H9 (cell line): ENCODE data around the gene NKAIN2. TPM values are rescaled to one million over a fixed set of nuclear protein-coding genes. Genes with fewer than 3 reads are reported as not detected.

Experiments
- DNase-seq: peaks from one replicate; pipeline ENCODE4 v3.0.0-alpha.2; 2017
- H2AFZ ChIP-seq: one replicate; pipeline ENCODE4 v1.6.1; 2013; ENCODE audit warnings: mild to moderate bottlenecking, low read length, control low read depth, moderate library complexity
- H2AK5ac ChIP-seq: 2 replicates; pipeline ENCODE4 v1.6.1; 2013; ENCODE audit warnings: low read length, control low read depth, mixed read lengths; ENCODE audit not compliant: insufficient read length
- H2BK120ac ChIP-seq: one replicate; pipeline ENCODE4 v1.6.1; 2013; ENCODE audit warnings: low read depth, mild to moderate bottlenecking, low read length, control low read depth, inconsistent platforms; ENCODE audit not compliant: poor library complexity, severe bottlenecking
- H2BK12ac ChIP-seq: 2 replicates; pipeline ENCODE4 v1.6.1; 2013; ENCODE audit warnings: low read length, control low read depth, mixed read lengths, low read depth; ENCODE audit not compliant: insufficient read length
- H2BK15ac ChIP-seq: 2 replicates; pipeline ENCODE4 v1.6.1; 2013; ENCODE audit warnings: low read depth, low read length, control low read depth
- H2BK20ac ChIP-seq: one replicate; pipeline ENCODE4 v1.6.1; 2013; ENCODE audit warnings: low read depth, mild to moderate bottlenecking, low read length, control low read depth, inconsistent platforms; ENCODE audit not compliant: poor library complexity, severe bottlenecking
- H2BK5ac ChIP-seq: 2 replicates; pipeline ENCODE4 v1.6.1; 2013; ENCODE audit warnings: low read length, control low read depth, mixed read lengths; ENCODE audit not compliant: insufficient read length
- H3K14ac ChIP-seq: 2 replicates; pipeline ENCODE4 v1.6.1; 2013; ENCODE audit warnings: low read length, control low read depth; ENCODE audit not compliant: insufficient read depth
- H3K18ac ChIP-seq: 2 replicates; pipeline ENCODE4 v1.6.1; 2013; ENCODE audit warnings: low read depth, mild to moderate bottlenecking, mixed read lengths, low read length, control low read depth; ENCODE audit not compliant: insufficient read length
- H3K23ac ChIP-seq: 2 replicates; pipeline ENCODE4 v1.6.1; 2013; ENCODE audit warnings: low read length, control low read depth, mixed read lengths, low read depth; ENCODE audit not compliant: insufficient read length
- H3K23me2 ChIP-seq: 2 replicates; pipeline ENCODE4 v1.6.1; 2013; ENCODE audit warnings: low read depth, mild to moderate bottlenecking, mixed read lengths, low read length, control low read depth; ENCODE audit not compliant: insufficient read length, poor library complexity, severe bottlenecking
- H3K27ac ChIP-seq: 2 replicates; pipeline ENCODE4 v1.5.1; 2013; ENCODE audit warnings: low read length, control low read depth, mixed read lengths, low read depth; ENCODE audit not compliant: insufficient read length
- H3K27me3 ChIP-seq: 2 replicates; pipeline ENCODE4 v1.6.1; 2013; ENCODE audit warnings: low read length, control low read depth, inconsistent platforms; ENCODE audit not compliant: insufficient read depth
- H3K4ac ChIP-seq: 2 replicates; pipeline ENCODE4 v1.6.1; 2013; ENCODE audit warnings: low read depth, mild to moderate bottlenecking, control low read depth, inconsistent platforms, low read length, moderate library complexity
- H3K4me1 ChIP-seq: 2 replicates; pipeline ENCODE4 v1.6.1; 2013; ENCODE audit warnings: low read length, control low read depth, inconsistent platforms; ENCODE audit not compliant: insufficient read depth
- H3K4me2 ChIP-seq: 2 replicates; pipeline ENCODE4 v1.6.1; 2013; ENCODE audit warnings: low read length, control low read depth, mixed read lengths; ENCODE audit not compliant: insufficient read length, insufficient read depth
- H3K56ac ChIP-seq: 2 replicates; pipeline ENCODE4 v1.6.1; 2013; ENCODE audit warnings: low read depth, mild to moderate bottlenecking, mixed read lengths, low read length, control low read depth; ENCODE audit not compliant: insufficient read length
- H3K79me1 ChIP-seq: 2 replicates; pipeline ENCODE4 v1.6.1; 2013; ENCODE audit warnings: low read depth, mild to moderate bottlenecking, moderate library complexity, low read length, control low read depth, inconsistent platforms; ENCODE audit not compliant: insufficient read depth, poor library complexity, severe bottlenecking
- H3K79me2 ChIP-seq: 2 replicates; pipeline ENCODE4 v1.6.1; 2013; ENCODE audit warnings: low read length, control low read depth, inconsistent platforms; ENCODE audit not compliant: insufficient read depth
- H3K9ac ChIP-seq: 2 replicates; pipeline ENCODE4 v1.6.1; 2013; ENCODE audit warnings: low read length, control low read depth, mixed read lengths; ENCODE audit not compliant: insufficient read length; ENCODE audit errors: extremely low read depth
- H3K9me3 ChIP-seq: one replicate; pipeline ENCODE4 v1.6.1; 2013; ENCODE audit warnings: low read depth, low read length, inconsistent platforms; ENCODE audit not compliant: control insufficient read depth
- H3T11ph ChIP-seq: one replicate; pipeline ENCODE4 v1.6.1; 2013; ENCODE audit warnings: mild to moderate bottlenecking, low read length, control low read depth, inconsistent platforms
- H4K20me1 ChIP-seq: one replicate; pipeline ENCODE4 v1.6.1; 2013; ENCODE audit not compliant: control insufficient read depth, insufficient read length, insufficient read depth
- H4K5ac ChIP-seq: 2 replicates; pipeline ENCODE4 v1.6.1; 2013; ENCODE audit warnings: low read depth, mild to moderate bottlenecking, mixed read lengths, low read length, control low read depth; ENCODE audit not compliant: insufficient read length
- H4K8ac ChIP-seq: replicated peaks from 2 replicates; pipeline ENCODE4 v1.6.1; 2013; ENCODE audit warnings: low read length, control low read depth, mixed read lengths, low read depth; ENCODE audit not compliant: insufficient read length
- H4K91ac ChIP-seq: 2 replicates; pipeline ENCODE4 v1.6.1; 2013; ENCODE audit warnings: low read depth, mild to moderate bottlenecking, moderate library complexity, mixed read lengths, low read length, control low read depth; ENCODE audit not compliant: insufficient read length
- H3K27ac Mint-ChIP-seq, 3 experiments: 2 replicates in 2 of 3; 3 replicates in 1 of 3; pipeline ENCODE4 v1.8.0; 2020 to 2021; ENCODE audit warnings: mixed read lengths in 3 of 3, mild to moderate bottlenecking in 1 of 3, moderate library complexity in 1 of 3
- H3K27me3 Mint-ChIP-seq: 2 replicates; pipeline ENCODE4 v1.8.0; 2021; ENCODE audit warnings: low read depth, mild to moderate bottlenecking, moderate library complexity, mixed read lengths
- H3K36me3 Mint-ChIP-seq, 3 experiments: 2 replicates in 2 of 3; 3 replicates in 1 of 3; pipeline ENCODE4 v1.8.0; 2020 to 2021; ENCODE audit warnings: low read depth in 3 of 3, mixed read lengths in 3 of 3; ENCODE audit not compliant: insufficient read depth in 1 of 3
- H3K4me1 Mint-ChIP-seq, 2 experiments: 2 replicates each; pipeline ENCODE4 v1.8.0; 2020; ENCODE audit warnings: mixed read lengths in 2 of 2
- H3K4me3 Mint-ChIP-seq, 2 experiments: 2 replicates in 1 of 2; 3 replicates in 1 of 2; pipeline ENCODE4 v1.8.0; 2020 to 2021; ENCODE audit warnings: mild to moderate bottlenecking in 2 of 2, mixed read lengths in 2 of 2, moderate library complexity in 1 of 2
- H3K9me3 Mint-ChIP-seq, 2 experiments: 2 replicates in 1 of 2; 3 replicates in 1 of 2; pipeline ENCODE4 v1.8.0; 2020; ENCODE audit warnings: mild to moderate bottlenecking in 2 of 2, mixed read lengths in 2 of 2, moderate library complexity in 1 of 2
- CTCF ChIP-seq: fragments of 200-600 bp; sonication (generic); conservative IDR thresholded peaks from 3 replicates; pipeline ENCODE4 v1.8.0; 2021; ENCODE audit warnings: antibody characterized with exemption, mild to moderate bottlenecking
- WGBS: extraction: QIAGEN DNeasy Blood & Tissue Kit; methylation state at CpG from one replicate; pipeline ENCODE4 v1.1.7; 2013; ENCODE audit warnings: missing lambda C conversion rate, low lambda C conversion rate, mixed read lengths; ENCODE audit not compliant: insufficient read length; ENCODE audit errors: extremely low coverage; 5-methylcytosine and 5-hydroxymethylcytosine counted together
- total RNA-seq: library from RNA; stranded (reverse); gene quantifications from 2 replicates; pipeline ENCODE4 v1.2.1, GENCODE V29; 2021

Gene NKAIN2
- total RNA-seq, 1 experiment from 2014 or later, result 0.17 TPM

- Mint-ChIP-seq H3K27me3 (no peaks in the 10 kb centered on the region), H3K9me3 (no peaks in the 10 kb centered on the region), H3K4me1 (peaks cover 6 to 12% of the 10 kb centered on the region in 2 experiments), H3K36me3 (no peaks in the 10 kb centered on the region), H3K27ac (no peak overlapping the region), H3K4me3 (no peak overlapping the region)
- H3K27ac ChIP-seq, result no peak overlapping the region
- H2BK12ac ChIP-seq, result no peak overlapping the region
- no peak overlapping the region for H3K23ac ChIP-seq
- H2AFZ ChIP-seq, result no peak overlapping the region
- H3K27me3 ChIP-seq, result no peaks in the 10 kb centered on the region
- H3K23me2 ChIP-seq, result no peaks in the 10 kb centered on the region
- H3K9me3 ChIP-seq, result no peaks in the 10 kb centered on the region
- H3K4me2 ChIP-seq, result no peak overlapping the region
- H3K79me2 ChIP-seq, result no peaks in the 10 kb centered on the region
- H3K14ac ChIP-seq, result no peak overlapping the region
- no peak overlapping the region for H3K18ac ChIP-seq
- WGBS, result no CpG with 5 or more reads among the region's 1 CpG
- no peak overlapping the region for H4K91ac ChIP-seq
- H2BK120ac ChIP-seq, result no peak overlapping the region
- H2BK20ac ChIP-seq, result no peak overlapping the region
- no peak overlapping the region for H4K5ac ChIP-seq
- H3T11ph ChIP-seq, result no peak overlapping the region
- H2AK5ac ChIP-seq, result no peak overlapping the region
- no peaks in the 10 kb centered on the region for H3K79me1 ChIP-seq
- TF ChIP-seq CTCF, result no peak
- H3K4me1 ChIP-seq, result no peaks in the 10 kb centered on the region
- no peak overlapping the region for H3K56ac ChIP-seq
- DNase-seq, result no peak
- H4K20me1 ChIP-seq, result no peaks in the 10 kb centered on the region
- no peak overlapping the region for H2BK15ac ChIP-seq
- H4K8ac ChIP-seq, result no peak overlapping the region
- no peak overlapping the region for H3K4ac ChIP-seq
- no peak overlapping the region for H2BK5ac ChIP-seq
- no peak overlapping the region for H3K9ac ChIP-seq
Measured at GRCh38 chr6:124768224-124768623, 964.6 kb downstream of the NKAIN2 start.
